HG02623 (cell line): ENCODE results near the gene TMC8.
"Not testable (repeated sequence)": the region's sequence is repeated elsewhere in the genome, so short reads cannot be mapped to it uniquely, and the experiment has no call there.

Experiments
- ATAC-seq: cut with Tn5 transposase; IDR thresholded peaks from one replicate; pipeline ENCODE4 v1.9.1; 2021; ENCODE audit warnings: moderate library complexity; ENCODE audit not compliant: unreplicated experiment

The TMC8 gene

GRCh38 chr17:78130437-78131101 lies at the start of gene TMC8:
Gene TMC8 (plus strand): TSS chr17:78130771. CDS start chr17:78131589, 818 bp downstream.
- no peak for ATAC-seq

- no peak for ATAC-seq
Measured at GRCh38 chr17:78081551-78081950, 49.0 kb upstream of the TMC8 start.

GRCh38 chr17:78082355-78082872 lies 48.2 kb upstream of the TMC8 start:
- not testable (repeated sequence) for ATAC-seq

GRCh38 chr17:78082988-78083387 lies 47.6 kb upstream of the TMC8 start:
- ATAC-seq = no peak

- ATAC-seq = no peak
Measured at GRCh38 chr17:78086740-78087139, 43.8 kb upstream of the TMC8 start.

- ATAC-seq = no peak
Measured at GRCh38 chr17:78088529-78088928, 42.0 kb upstream of the TMC8 start.

- ATAC-seq = no peak
Measured at GRCh38 chr17:78089576-78090281, 40.8 kb upstream of the TMC8 start.

GRCh38 chr17:78092794-78093324 lies 37.7 kb upstream of the TMC8 start:
- ATAC-seq = no peak

- no peak for ATAC-seq
Measured at GRCh38 chr17:78095035-78095434, 35.5 kb upstream of the TMC8 start.

- no peak for ATAC-seq
Measured at GRCh38 chr17:78096093-78096492, 34.5 kb upstream of the TMC8 start.

GRCh38 chr17:78101112-78101511 lies 29.5 kb upstream of the TMC8 start:
- ATAC-seq = no peak

GRCh38 chr17:78101542-78101941 lies 29.0 kb upstream of the TMC8 start:
- no peak for ATAC-seq

- ATAC-seq = no peak
Measured at GRCh38 chr17:78103311-78103710, 27.3 kb upstream of the TMC8 start.

- no peak for ATAC-seq
Measured at GRCh38 chr17:78104540-78104941, 26.0 kb upstream of the TMC8 start.

GRCh38 chr17:78105101-78105500 lies 25.5 kb upstream of the TMC8 start:
- ATAC-seq = no peak

- ATAC-seq = no peak
Measured at GRCh38 chr17:78105551-78105950, 25.0 kb upstream of the TMC8 start.

GRCh38 chr17:78106211-78106610 lies 24.4 kb upstream of the TMC8 start:
- no peak for ATAC-seq

- no peak for ATAC-seq
Measured at GRCh38 chr17:78107457-78107856, 23.1 kb upstream of the TMC8 start.

GRCh38 chr17:78107976-78108725 lies 22.4 kb upstream of the TMC8 start:
- no peak for ATAC-seq

- no peak for ATAC-seq
Measured at GRCh38 chr17:78108726-78109488, 21.7 kb upstream of the TMC8 start.

- no peak for ATAC-seq
Measured at GRCh38 chr17:78109489-78109761, 21.1 kb upstream of the TMC8 start.
